HUDEP-2 (cell line): ENCODE data around the gene LDAH.

Experiments
- DNase-seq, 76 experiments: peaks; one replicate each; lab custom pipeline; 2025; ENCODE audit not compliant: unreplicated experiment in 76 of 76; lab: John Stamatoyannopoulos, UW

Gene LDAH

GRCh38 chr2:20822535-20823490, at the start of gene LDAH:
LDAH (minus strand) TSS chr2:20823101; CDS start chr2:20801463, 21,638 bp downstream.
- peak in 75 of 76 experiments; percentile 42 to 90 (median 82) for DNase-seq

GRCh38 chr2:20868377-20868776, 45.5 kb upstream of the LDAH start:
- DNase-seq = no peak

DNA sequence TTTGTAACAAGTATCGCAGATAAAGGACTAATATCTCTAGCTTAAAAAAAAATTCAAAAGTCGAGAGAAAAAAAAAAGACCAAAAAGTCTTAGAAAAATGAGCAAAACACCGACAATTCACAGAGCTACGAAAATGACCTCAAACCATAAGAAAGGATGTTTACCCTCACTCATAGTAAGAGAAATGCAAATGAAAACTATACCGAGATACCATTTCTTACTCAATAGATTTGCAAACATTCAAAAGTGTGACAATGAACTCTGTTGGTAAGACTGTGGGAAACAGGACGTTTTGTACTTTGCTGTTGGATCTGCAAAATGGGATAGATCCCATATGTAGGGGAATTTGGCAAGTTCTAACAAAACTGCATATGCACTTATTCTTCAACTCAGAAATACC, 39.9 kb upstream of the LDAH start:
- no peak for DNase-seq

GRCh38 chr2:20855456-20855855, 32.6 kb upstream of the LDAH start:
- no peak for DNase-seq

DNA sequence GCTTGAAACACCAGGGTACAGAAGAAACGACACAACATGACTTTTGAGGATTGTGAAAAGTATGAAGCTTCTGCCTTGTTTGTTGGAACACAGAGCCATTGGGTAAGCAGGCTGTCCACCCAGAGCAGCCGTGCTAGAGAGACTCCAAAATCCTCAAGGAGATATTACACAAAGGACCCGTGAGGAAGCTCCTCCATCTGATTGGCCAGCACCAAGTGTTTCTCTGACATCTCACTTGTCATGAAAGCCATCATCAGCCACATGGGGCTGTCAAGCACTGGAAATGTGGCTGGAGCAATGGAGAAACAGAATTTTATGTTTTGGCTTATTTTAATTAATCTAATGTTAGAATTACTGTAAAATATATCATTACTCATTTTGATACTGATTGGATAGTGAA, 29.8 kb upstream of the LDAH start:
- DNase-seq = no peak

- DNase-seq = no peak
Observed at GRCh38 chr2:20852139-20852538, 29.2 kb upstream of the LDAH start.

DNA sequence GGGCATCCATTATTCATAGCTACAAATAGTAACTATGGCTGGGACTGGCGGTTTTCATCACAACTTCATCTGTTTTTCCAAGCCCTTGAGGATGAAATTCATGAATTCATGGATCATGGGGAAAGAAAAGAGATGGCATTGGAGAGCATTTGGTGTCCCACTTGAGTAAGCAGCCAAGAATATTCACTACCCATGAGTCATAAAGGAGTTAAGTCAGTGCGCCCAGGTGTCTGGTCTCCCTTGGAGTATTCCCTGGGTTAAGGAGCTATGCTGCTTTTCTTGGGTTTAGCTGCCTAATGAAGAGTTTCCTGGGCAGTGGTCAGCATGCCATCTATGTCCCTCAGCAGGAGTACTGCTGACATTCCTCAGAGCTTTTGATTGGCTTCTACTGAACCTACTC, 21.3 kb upstream of the LDAH start:
- no peak for DNase-seq

- DNase-seq = no peak
Observed at GRCh38 chr2:20839052-20839451, 16.2 kb upstream of the LDAH start.

DNA sequence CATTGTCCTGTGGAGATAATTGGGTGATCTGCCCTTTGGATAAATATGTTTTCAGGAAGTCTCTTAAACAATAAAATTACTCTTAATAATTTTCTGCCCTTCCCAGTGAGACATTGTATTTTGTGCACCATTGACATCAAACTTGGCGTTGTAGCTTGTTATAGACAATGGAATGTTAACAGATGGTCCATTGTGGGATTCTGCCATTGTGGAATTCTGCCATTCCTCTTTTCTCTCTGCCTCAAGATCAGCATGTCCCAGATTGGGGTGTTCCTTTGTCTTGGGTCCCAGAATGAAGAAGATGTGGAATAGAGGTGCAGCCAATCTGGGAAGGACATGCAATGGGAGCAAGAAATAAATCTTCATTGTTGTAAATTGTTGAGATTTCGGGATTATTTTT, 15.1 kb upstream of the LDAH start:
- no peak for DNase-seq

DNA sequence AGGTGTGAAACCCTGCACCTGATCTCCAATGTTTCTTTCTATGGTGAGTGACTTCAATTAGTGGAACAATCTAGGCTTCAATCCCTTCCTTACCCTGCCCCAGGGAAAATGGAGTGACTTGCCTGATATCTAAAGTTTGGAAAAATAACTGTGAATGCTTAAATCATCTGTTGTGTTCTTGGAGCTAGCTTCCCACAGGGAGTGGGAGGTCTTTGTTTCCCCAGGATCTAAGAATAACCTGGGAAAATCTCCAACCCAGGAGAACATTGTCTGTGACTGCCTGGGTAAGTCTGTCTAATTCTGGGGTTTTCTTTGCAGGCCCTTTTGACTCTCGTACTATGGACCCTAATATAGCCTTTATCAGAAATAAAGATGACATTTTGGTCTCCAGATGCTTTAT, 13.6 kb upstream of the LDAH start:
- no peak for DNase-seq

DNA sequence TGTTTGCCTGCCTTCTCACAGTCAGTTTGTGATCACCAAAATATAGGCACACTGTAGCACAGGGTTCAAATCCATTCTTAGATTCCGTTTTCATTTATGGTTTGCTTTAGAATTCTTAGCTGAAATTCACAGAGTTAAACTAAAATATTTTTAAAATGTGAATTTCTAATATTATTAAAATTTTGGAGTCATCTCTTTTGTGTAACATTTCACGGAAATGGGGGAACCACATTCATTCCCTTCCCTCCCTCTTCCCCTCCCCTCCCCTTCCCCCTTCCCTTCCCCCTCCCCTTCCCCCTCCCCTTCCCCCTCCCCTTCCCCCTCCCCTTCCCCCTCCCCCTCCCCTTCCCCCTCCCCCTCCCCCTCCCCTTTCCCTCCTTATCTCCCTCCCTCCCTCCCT, 11.4 kb upstream of the LDAH start:
- DNase-seq = no peak

DNA sequence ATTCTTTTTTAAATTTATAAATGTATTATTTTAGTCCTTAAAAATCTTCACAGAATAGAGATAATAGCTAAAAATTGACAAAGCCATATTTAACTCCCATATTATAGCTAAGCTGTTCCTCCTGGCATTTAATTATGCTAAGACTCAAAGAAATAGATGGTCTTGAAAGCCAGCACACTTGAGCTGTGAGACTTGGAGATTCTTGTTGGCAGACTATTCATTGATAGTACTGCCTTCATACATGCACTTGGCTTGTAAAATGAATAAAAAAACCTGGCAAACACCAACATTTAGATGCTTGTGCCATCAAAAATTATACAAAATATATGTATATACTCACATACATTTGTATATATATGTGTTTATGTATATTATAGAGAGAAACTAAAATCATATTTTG, 9.7 kb upstream of the LDAH start:
- DNase-seq = no peak

- no peak for DNase-seq
Observed at GRCh38 chr2:20829861-20830260, 7.0 kb upstream of the LDAH start.

DNA sequence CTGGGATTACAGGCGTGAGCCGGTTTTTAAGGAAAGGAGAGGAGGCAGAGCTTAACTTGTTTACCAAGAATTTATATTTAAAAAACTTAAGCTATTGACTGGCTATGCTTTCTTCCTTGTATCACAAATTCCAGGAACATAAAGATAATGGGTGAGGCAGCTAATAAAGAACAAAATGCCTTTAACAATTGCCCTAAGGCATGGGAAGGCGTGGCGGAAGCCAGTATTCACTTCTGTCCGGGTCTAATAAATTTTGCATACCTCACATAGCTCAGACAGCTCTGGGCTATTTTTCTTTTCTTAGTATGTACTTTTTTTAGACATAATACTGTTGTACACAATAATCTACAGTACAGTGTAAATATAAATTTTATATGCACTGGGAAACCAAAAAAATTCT, 1.0 kb upstream of the LDAH start:
- DNase-seq = no peak

- DNase-seq = no peak
Observed at GRCh38 chr2:20818820-20819219, 4.1 kb downstream of the LDAH start.

GRCh38 chr2:20815216-20815615, 7.7 kb downstream of the LDAH start:
- no peak for DNase-seq

- no peak for DNase-seq
Observed at GRCh38 chr2:20812779-20813178, 10.1 kb downstream of the LDAH start.

DNA sequence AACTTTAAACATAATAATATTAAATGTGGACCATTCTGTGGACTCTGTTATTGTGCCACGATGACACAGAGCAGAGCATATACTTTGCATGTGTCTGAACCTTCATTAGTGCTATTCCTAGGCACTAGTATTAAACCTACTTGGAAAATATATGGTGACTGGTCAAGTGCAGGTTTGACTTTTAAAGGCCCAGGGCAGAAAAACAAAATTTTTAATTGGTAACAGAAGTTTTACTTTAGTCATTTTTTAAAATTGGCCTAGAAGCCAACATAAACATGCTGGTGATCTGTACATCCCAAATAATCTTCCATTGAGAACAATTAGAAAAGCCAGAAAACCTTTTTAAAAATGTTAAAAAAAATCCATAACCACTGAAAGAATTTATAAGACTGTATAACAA, 16.6 kb downstream of the LDAH start:
- DNase-seq = no peak

DNA sequence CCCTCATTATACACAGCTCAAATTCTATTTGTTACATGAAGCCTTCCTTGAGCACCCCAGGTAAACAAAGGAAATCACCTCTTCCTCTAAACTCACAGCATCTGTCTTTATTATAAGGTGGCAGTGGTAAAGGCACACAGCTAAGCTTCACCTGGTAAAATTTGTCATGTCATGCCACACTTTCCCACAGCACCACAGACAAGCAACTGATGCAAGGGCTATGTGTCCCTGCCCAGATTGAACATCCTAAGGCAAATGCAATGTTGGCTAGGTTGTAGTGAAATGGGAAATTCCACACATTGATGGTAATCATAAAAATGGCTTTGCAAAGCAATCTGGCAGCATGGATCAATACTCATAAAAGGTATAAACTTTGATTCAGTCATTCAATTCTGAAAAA, 18.9 kb downstream of the LDAH start:
- DNase-seq = no peak

DNA sequence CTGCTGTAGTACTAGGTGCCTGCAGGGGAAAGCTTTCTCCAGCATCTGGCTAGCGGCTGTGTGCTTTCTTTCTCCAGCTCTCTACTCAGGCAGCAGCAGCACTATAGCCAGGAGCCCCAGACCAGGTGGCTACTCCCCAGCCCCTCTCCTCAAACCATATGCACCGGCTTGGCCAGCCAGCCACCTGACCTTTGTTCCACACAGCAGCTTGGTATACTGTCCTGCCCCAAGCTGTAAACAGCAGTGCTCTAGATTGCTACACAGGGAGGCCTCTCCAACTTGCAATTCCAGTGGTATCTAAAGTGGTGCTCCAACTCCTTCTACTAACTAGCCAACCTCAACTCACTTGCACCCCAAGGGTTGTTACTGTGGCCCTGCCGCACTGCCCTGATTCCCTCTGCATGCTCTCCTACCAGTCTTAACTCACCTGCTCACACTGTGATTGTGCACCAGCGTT, 19.6 kb downstream of the LDAH start:
- no peak for DNase-seq

DNA sequence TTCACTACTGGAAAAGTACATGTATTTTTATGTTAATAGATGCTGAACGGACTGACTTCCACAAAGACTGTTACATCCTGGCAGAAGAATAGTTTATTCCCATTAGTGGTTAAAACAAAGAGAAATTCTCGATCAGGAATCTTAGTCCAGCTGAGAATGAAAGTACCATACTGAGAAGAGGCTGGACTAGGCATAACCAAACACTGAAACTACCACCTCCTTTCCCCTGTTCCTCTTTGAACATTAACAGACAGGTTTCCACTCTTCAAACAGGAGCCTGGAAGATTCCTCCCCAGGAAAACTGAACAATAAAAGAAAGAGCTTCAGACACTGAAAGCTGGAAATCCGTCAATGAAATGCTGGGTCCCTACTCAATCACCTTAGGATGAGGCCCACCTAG, 25.8 kb downstream of the LDAH start:
- DNase-seq = no peak

DNA sequence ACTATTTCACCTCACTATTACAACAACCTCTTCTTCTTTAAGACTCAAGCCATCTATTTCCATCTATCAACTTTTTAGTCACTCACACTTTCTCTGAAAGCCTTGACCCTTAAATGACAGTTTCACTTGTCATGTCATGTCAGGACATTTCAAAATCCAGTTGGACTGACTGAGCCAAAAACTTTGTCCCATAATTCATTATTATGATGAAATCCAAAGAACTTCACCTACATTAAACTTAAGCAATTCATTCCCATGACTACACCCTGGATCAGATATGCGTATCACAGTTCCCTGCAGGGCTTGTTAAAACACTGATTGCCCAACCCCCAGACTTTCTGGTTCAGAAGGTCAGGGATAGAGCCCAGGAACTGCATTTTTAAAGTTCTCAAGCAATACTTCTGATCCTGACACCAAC, 26.5 kb downstream of the LDAH start:
- no peak for DNase-seq
